ENCODE measurements around the gene ZNF865. TPM values are rescaled to one million over a fixed set of nuclear protein-coding genes. Genes with fewer than 3 reads are reported as not detected.

ZNF865 gene
- total and polyA plus RNA-seq, 2 of the 8 experiments (the other 6 are each of a cell fraction or from before 2014, with no cell fraction given): 3.5 to 13.6 TPM

DNA sequence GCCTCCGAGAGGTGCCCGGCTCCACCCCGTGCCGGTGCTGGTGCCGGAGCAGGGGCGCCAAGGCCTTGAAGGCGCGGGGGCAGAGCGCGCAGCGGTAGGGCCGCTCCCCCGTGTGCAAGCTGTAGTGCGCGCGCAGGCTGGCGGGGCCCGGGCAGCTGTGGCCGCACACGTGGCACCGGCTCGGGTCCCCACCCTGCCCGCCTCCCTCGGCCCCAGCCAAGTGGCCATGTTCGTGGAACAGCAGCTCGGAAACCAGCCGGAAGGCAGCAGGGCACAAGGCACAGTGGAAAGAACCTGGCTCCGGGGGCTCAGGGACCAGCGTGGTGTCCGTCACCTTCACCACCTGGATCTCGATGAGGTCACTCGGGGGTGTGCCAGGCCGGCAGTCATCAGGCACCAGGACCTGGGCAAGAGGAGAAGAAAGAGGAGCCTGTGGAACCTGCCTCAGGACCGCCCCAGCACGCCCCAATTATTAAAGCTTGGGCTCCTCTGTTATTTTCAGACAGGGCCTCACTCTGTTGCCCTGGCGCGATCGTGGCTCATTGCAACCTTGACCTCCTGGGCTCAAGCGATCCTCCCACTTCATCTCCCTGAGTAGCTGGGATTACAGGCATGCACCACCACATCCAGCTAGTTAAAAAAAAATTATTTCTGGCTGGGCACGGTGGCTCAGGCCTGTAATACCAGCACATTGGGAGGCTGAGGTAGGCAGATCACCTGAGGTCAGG, 17.0 kb downstream of the ZNF865 start:
- Histone ChIP-seq H4K91ac (replicated peaks; ENCODE audit: insufficient read length, low read length) (no peak overlapping the region), H4K5ac (ENCODE audit: insufficient read length, low read depth, low read length) (no peak overlapping the region), H2AFZ (ENCODE audit: low read length) (no peak overlapping the region), H2BK12ac (ENCODE audit: low read depth, low read length) (no peak overlapping the region), H3K4me3 (ENCODE audit: extremely low read depth in 1 of 4, insufficient read depth in 2 of 4, low read depth in 3 of 4, low read length in 4 of 4) (no peak overlapping the region), H3K9ac (replicated peaks in 1 of 4; ENCODE audit: extremely low read depth in 1 of 4, low read depth in 3 of 4, low read length in 3 of 4) (no peak overlapping the region), H3K79me1 (ENCODE audit: low read depth, low read length) (no peaks in the 10 kb centered on the region), H3K23ac (ENCODE audit: insufficient read length) (no peak overlapping the region), H3K18ac (ENCODE audit: extremely low read depth, low read length) (no peak overlapping the region), H2BK120ac (replicated peaks; ENCODE audit: low read depth, low read length) (no peak overlapping the region), H2BK20ac (ENCODE audit: low read length) (no peak overlapping the region), H3K4ac (replicated peaks; ENCODE audit: insufficient read length, low read depth, low read length) (no peak overlapping the region), H4K8ac (ENCODE audit: extremely low read depth, insufficient read depth, low read length) (no peak overlapping the region), H3K36me3 (ENCODE audit: control insufficient read depth in 2 of 4, insufficient read depth in 4 of 4, low read length in 3 of 4) (peaks cover 0 to 11% (median 3%) of the 10 kb centered on the region in 4 experiments; a peak in 5 of 8 replicates), H3K4me1 (replicated peaks in 1 of 4; ENCODE audit: control insufficient read depth in 3 of 4, insufficient read depth in 4 of 4, low read length in 3 of 4) (peaks cover 0 to 3% (median 0%) of the 10 kb centered on the region in 4 experiments; a peak in 3 of 7 replicates), H3K14ac (ENCODE audit: insufficient read length) (no peak overlapping the region), H3K27ac (ENCODE audit: low read depth, low read length) (no peak overlapping the region), H3K9me3 (ENCODE audit: insufficient read depth in 2 of 2, low read depth in 1 of 2, low read length in 1 of 2) (no peaks in the 10 kb centered on the region), H3K23me2 (ENCODE audit: low read depth, low read length) (no peaks in the 10 kb centered on the region), H3K4me2 (ENCODE audit: insufficient read depth in 1 of 2, low read depth in 2 of 2, low read length in 2 of 2) (no peak overlapping the region), H3K56ac (replicated peaks; ENCODE audit: insufficient read length, low read depth, low read length) (no peak overlapping the region), H3K27me3 (replicated peaks in 1 of 4; ENCODE audit: control insufficient read depth in 3 of 4, extremely low read depth in 1 of 4, insufficient read depth in 3 of 4, low read length in 3 of 4) (peaks cover 0 to under 1% (median 0%) of the 10 kb centered on the region in 4 experiments; a peak in 1 of 7 replicates), H2AK5ac (ENCODE audit: low read depth, low read length) (no peak overlapping the region), H2BK15ac (ENCODE audit: low read length) (no peak overlapping the region), H3K79me2 (ENCODE audit: control insufficient read depth in 1 of 2, insufficient read depth in 2 of 2, low read length in 2 of 2) (no peaks in the 10 kb centered on the region), H4K20me1 (replicated peaks in 1 of 2; ENCODE audit: control insufficient read depth in 1 of 2, insufficient read depth in 2 of 2, low read length in 2 of 2) (peaks cover 1 to 5% of the 10 kb centered on the region in 2 experiments), H2BK5ac (ENCODE audit: low read depth, low read length) (no peak overlapping the region)
- FAIRE-seq (no peak), DNase-seq (ENCODE audit: low read depth in 1 of 2, low spot score in 2 of 2) (no peak)
- WGBS, 2 experiments (ENCODE audit: extremely low coverage in 1 of 2, insufficient coverage in 1 of 2, insufficient read length in 1 of 2, insufficient replicate concordance in 2 of 2, low coverage in 1 of 2, low lambda C conversion rate in 2 of 2, missing lambda C conversion rate in 1 of 2): 95% methylated on average over 24 of the region's 40 CpGs; no CpG with 5 or more reads in 1 of the 2 experiments
- POLR2A ChIA-PET (ENCODE audit: partially characterized antibody): interaction anchor here (0.9 to 6.8 kb wide), 5 partner anchors 11 to 25 kb away, joined by 3 to 32 read pairs (median 13); partner anchors contain the start of genes CCDC106, FIZ1 and ZNF865
- CTCF ChIA-PET (ENCODE audit: partially characterized antibody): interaction anchor here (3.2 to 8.0 kb wide), 2 partner anchors 10 to 16 kb away, joined by 9 to 38 read pairs; partner anchors contain the start of gene ZNF865
- no peak for TF ChIP-seq MAFK (IDR thresholded peaks at IDR 0.05; ENCODE audit: low read depth, low read length)
- TF ChIP-seq HDAC6 (IDR thresholded peaks at IDR 0.05; ENCODE audit: low read depth, low read length): no peak
- TF ChIP-seq CEBPB (IDR thresholded peaks at IDR 0.05; ENCODE audit: low read depth, low read length): no peak
- TF ChIP-seq TEAD4 (IDR thresholded peaks at IDR 0.05; ENCODE audit: low read depth, low read length): no peak
- TF ChIP-seq EGR1 (IDR thresholded peaks at IDR 0.05; ENCODE audit: borderline replicate concordance, low read depth, low read length): no peak
- TF ChIP-seq CHD2 (IDR thresholded peaks at IDR 0.05; ENCODE audit: low read length): no peak
- TF ChIP-seq BACH1 (IDR thresholded peaks at IDR 0.05; ENCODE audit: low read length): no peak
- no peak for TF ChIP-seq RNF2 (IDR thresholded peaks at IDR 0.05; ENCODE audit: borderline replicate concordance, low read depth, low read length, missing control alignments, poor library complexity, severe bottlenecking)
- no peak for TF ChIP-seq ZNF274 (IDR thresholded peaks at IDR 0.05; ENCODE audit: borderline replicate concordance, extremely low read depth, low read length)
- no peak for TF ChIP-seq SP2 (IDR thresholded peaks at IDR 0.05; ENCODE audit: low read length)
- no peak for TF ChIP-seq GTF2F1 (IDR thresholded peaks at IDR 0.05; ENCODE audit: borderline replicate concordance, low read depth, low read length)

All from H1 (cell line).